Fibroblast of skin of left quadriceps (primary cell): Measurements from ENCODE around the gene IL1RAPL2.
"Not testable (repeated sequence)": the region's sequence is repeated elsewhere in the genome, so short reads cannot be mapped to it uniquely, and the experiment has no call there.

Source experiments
- DNase-seq, 2 experiments: peaks; one replicate each; pipeline ENCODE4 v3.0.0-alpha.2; 2013; ENCODE audit warnings: low read depth in 2 of 2

The IL1RAPL2 gene

DNA sequence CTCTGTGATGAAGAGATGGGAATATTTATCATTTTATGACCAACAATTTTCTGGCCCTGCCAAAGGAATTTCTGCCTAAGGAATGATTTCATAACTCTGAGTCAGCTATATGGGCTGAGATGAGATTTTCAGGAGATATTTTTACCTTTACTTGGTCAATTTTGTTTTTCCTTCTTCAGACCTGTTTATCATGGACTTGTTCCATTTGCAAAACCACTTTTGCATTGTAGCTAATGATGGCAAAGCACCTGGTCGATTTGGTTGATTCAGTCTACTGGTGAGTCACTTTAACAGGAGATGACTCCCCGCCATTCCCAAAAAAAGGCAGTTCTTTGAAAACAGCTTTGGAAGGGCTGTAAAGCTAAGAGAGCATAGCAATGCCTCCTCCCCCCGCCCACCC lies 601.2 kb downstream of the IL1RAPL2 start:
- DNase-seq, result no peak

- DNase-seq, result no peak
These were observed 602.6 kb downstream of the IL1RAPL2 start for GRCh38 chrX:105168577-105168976.

- DNase-seq, result no peak
These were observed 607.1 kb downstream of the IL1RAPL2 start for GRCh38 chrX:105173071-105173470.

DNA sequence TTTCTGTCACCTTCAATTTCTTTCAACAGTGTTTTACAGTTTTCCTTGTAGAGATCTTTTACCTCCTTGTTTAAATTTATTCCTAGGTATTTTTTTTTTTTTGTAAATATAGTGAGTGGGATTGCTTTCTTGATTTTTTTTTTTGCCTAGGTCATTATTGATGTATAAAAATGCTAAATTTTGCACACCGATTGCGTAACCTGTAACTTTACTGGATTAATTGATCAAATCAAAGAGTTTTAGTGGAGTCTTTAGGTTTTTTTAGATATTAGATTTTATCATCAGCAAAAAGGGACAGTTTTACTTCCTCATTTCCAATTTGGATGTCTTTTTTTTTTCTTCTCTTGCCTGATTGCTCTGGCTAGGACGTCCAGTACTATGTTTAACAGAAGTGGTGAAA lies 613.6 kb downstream of the IL1RAPL2 start:
- DNase-seq, result no peak

GRCh38 chrX:105189093-105189492 lies 623.1 kb downstream of the IL1RAPL2 start:
- no peak for DNase-seq

DNA sequence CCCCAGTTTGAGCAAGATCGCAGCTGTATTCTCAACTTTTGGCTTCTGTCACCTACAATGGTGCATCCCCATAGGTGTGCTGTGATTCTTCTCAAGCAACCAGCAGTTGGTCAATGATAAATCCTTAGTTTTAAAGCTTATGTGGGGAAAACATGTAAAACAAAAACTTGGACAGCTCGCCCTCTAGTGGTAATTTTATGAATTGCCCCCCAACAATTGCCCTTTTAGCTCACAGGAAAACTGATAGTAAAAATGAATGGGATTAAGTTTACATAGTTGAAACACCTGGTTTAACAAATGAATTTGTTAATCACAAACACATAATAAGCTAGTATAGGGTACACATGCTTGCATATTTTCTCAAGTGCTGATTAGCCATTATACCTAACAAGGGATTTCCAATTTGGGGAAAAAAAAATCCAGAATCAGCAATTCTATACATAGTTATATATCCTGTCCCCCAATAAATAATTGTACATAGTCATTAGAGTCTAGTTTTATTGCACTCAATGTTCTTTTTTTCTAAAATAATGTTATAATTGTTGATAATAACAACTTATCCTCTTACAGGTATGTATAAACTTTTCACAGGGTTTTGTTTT lies 624.4 kb downstream of the IL1RAPL2 start:
- DNase-seq, result no peak

DNA sequence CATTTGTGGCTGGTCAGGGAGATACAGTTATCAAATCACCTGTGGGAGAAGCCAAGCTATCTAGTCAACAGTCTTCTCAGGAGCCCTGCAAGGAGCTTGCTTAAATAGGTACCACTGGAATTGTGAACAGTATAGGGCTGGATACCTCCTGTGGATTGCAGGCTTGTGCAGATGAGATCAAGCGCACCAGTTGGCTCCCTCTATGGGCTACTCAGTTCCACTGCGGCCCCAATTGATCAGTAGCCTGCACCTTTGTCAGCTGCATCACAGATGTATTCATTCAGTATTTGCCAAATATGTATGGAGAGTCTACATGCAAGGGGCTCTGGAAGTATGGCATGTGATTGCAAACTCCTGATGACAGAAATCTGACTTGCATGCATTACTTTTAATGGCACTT lies 625.9 kb downstream of the IL1RAPL2 start:
- no peak for DNase-seq

DNA sequence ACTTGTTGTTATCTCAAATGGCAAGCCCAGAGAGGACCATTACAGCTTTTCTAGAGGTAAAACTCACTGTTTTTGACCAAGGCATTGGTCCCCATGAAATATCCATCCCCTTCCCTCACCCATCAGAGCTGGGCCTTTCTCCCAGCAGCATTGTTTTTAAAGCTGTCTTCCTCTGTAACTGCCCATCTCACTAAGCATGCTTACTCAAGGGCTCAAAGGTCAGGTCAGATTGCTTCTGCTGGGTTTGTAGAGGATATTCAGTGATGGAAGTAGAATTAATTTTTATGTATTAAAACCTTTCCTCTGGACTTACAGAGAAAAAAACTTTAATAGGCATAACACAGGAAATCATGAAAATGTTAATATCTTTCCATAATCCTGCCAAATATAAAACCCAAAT lies 643.4 kb downstream of the IL1RAPL2 start:
- DNase-seq, result no peak

DNA sequence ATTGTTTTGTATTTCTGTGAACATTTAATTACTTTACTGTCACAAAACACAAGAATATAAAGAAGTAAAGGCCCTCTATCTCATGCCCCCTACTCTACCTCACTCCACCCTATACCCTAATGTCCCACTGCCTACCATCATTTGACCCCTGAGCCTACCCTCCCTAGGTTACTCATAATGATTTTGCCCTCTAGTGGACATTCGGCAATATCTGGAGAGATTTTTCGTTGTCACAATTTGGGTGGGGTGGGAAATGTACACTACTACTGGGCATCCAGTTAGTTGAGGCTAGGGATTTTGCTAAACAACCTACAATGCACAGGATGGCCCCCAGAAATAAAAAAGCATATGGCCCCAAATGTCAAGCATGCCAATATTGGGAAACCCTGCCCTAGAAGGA lies 644.3 kb downstream of the IL1RAPL2 start:
- DNase-seq, result no peak

GRCh38 chrX:105211066-105211575 lies 645.1 kb downstream of the IL1RAPL2 start:
- DNase-seq, result no peak

- no peak for DNase-seq
These were observed 653.7 kb downstream of the IL1RAPL2 start for GRCh38 chrX:105219454-105220401.

DNA sequence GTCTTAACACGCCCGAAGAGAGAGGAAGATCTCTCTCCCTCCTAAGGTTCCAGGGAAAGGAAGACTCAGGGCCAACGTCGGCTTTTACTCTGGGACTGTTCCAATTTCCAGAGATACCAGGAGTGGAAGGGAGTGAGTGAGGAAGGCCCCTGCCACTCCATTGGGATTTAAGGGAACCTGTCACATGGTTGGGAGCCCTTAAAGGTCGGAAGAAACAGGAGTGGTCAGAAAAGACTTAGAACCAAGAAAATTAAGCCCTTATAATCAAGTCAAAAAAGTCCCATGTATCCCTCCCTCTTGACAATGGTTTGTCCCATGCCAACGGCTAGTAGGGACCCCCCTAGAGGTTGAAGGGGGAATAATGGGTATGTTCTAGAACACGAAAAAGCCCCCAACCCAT lies 654.6 kb downstream of the IL1RAPL2 start, which contains the start of gene TEX13A:
Gene TEX13A (minus strand): TSS at position 59 of the 400 bp plus-strand sequence. CDS start 297 bp downstream, outside the sequence.
- no peak for DNase-seq

DNA sequence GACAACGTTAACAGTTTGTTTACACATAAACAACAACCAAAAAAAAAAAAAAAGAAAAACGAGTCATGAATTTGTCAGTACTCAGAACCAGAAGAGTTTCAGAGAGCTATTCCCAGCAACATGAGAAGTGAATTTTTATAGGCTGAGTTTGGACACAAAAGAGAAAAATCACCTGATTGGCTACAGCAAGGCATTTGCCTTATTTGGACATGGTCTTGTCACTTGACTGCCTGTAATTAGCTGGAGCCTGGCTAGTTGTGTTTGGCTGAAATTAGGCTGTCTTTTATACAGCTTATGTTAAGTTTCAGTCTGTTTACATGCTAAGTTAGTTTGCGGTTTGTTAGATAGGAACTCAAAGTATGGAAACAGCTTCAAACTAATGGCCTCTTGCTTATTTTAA lies 655.4 kb downstream of the IL1RAPL2 start:
- no peak for DNase-seq

GRCh38 chrX:105226499-105226898 lies 660.5 kb downstream of the IL1RAPL2 start:
- DNase-seq, result no peak

- DNase-seq, result no peak
These were observed 662.6 kb downstream of the IL1RAPL2 start for GRCh38 chrX:105228602-105229001.

GRCh38 chrX:105229146-105229545 lies 663.1 kb downstream of the IL1RAPL2 start:
- DNase-seq, result no peak

GRCh38 chrX:105237407-105237806 lies 671.4 kb downstream of the IL1RAPL2 start:
- DNase-seq, result not testable (repeated sequence)

DNA sequence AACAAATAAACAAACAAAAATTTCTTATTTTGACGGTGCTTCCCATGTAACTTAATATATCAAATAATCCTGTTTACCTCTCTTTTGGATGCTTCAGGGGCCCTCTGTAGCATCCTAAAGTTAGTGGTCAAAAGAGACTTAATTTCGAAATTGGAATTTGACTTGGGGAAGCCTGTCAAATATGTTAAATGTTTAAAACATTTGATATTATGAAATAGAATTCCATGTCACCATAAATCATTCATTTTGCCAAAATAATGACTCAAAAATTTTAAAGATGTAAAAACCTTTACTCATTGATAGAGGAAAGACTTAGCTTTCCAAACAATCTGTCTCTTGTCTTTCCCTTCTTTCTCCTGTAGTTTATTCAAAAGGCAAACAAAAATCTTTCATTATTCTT lies 675.1 kb downstream of the IL1RAPL2 start:
- no peak for DNase-seq

GRCh38 chrX:105260291-105261043 lies 694.5 kb downstream of the IL1RAPL2 start:
- no peak for DNase-seq

DNA sequence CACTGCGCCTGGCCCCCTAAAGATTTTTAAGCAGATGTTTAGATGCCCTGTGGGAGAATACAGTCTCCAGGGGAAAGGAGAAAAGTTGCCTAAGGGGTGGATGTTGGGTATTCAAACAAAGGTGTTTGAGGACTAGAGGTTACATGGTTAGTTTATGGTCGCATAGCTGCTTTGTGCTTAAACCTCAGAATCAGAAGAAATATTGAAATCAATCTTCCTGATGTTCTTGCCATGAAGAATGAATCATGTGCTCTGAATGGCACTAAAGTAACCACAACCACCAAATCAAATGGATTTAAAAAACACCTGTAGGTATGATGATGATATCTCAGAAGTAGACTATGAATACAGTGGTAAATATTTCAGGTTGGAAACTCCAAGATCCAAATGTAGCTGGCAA lies 697.2 kb downstream of the IL1RAPL2 start:
- no peak for DNase-seq

DNA sequence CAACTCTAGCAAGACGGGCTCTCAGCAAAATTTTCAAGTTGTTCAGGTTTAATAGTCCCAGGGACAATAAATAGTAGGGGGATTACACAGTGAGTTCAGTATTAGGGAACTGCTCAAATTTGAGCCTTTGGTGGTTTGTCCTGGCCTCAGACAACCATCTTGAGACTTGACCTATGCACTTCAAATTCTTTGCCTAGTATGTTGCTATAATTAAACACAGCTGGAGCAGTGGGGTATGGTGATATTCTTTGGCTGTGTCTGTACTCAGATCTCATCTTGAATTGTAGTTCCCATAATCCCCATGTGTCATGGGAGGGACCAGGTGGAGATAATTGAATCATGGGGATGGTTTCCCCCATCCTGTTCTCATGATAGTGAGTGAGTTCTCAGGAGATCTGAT lies 697.8 kb downstream of the IL1RAPL2 start:
- no peak for DNase-seq

GRCh38 chrX:105265093-105265492 lies 699.1 kb downstream of the IL1RAPL2 start:
- no peak for DNase-seq
